ENCODE data around the gene CYP4V2.

The CYP4V2 gene

DNA sequence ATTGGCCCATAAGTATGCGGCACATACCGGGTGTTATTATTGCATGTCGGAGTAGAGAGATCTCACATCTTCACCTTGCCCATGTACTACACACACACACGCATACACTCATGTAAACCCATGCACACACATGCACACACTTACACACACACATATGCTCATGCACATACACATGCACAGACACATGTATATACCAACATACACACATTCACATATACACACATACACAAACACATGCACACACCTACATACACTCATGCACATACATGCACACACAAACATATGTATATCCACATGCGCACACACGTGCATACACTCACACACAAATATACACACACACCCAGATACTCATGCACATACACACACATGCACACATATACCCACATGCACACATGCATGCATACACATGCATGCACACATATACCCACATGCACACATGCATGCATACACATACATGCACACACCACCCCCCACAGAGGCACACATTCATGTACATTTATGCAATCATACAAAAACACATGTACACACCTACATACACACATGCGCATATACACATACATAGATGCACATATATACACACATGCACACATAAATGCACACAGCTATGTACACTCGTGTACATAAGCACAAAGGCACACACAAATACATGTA lies 11.2 kb downstream of the CYP4V2 start:
- H3K36me3 Mint-ChIP-seq (ENCODE audit: low read depth) = no peaks in the 10 kb centered on the region
- H3K4me1 Mint-ChIP-seq (ENCODE audit: low read depth) = peaks cover 10% of the 10 kb centered on the region
- no peak overlapping the region for H3K4me3 Mint-ChIP-seq
- H3K27me3 Mint-ChIP-seq = no peaks in the 10 kb centered on the region
- no peaks in the 10 kb centered on the region for H3K9me3 Mint-ChIP-seq
- H3K27ac Mint-ChIP-seq = no peak overlapping the region

DNA sequence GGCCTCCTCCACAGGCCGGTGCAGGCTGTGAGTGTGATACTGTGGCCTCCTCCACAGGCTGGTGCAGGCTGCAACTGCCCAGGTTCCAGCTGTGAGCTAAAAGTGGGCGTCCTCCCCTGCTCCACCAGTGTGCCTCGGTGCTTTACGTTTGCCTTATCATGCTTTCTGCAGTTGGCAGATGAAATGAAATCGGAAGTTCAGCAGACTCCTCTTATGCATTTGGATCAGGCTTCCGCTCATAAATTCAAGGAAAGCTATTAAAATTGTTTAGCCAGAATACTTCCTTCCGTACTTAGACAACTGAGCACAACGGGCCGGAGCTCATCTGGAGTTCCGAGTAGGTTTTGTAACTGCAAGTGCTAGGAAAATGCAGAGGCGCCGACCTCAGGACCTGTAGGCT lies 12.0 kb downstream of the CYP4V2 start:
- Mint-ChIP-seq H3K27ac (no peak overlapping the region), H3K36me3 (ENCODE audit: low read depth) (no peaks in the 10 kb centered on the region), H3K4me1 (ENCODE audit: low read depth) (peaks cover 10% of the 10 kb centered on the region), H3K4me3 (no peak overlapping the region), H3K9me3 (no peaks in the 10 kb centered on the region), H3K27me3 (no peaks in the 10 kb centered on the region)

DNA sequence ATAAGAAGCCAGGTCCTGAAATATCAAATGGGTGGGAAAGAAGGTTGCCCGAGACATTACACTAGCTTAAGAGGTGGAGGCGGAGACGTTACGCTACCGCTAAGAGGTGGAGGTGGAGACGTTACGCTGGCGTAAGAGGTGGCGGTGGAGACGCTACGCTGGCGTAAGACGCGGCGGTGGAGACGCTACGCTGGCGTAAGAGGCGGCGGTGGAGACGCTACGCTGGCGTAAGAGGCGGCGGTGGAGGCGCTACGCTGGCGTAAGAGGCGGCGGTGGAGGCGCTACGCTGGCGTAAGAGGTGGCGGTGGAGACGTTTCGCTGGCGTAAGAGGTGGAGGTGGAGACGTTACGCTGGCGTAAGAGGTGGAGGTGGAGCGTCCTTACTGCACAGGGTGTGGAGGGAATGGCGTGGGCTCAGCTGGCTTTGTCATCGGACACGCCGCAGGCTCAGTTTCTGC lies 12.8 kb downstream of the CYP4V2 start:
- H3K27ac Mint-ChIP-seq = no peak overlapping the region
- no peaks in the 10 kb centered on the region for H3K27me3 Mint-ChIP-seq
- no peaks in the 10 kb centered on the region for H3K9me3 Mint-ChIP-seq
- no peak overlapping the region for H3K4me3 Mint-ChIP-seq
- peaks cover 10% of the 10 kb centered on the region for H3K4me1 Mint-ChIP-seq (ENCODE audit: low read depth)
- H3K36me3 Mint-ChIP-seq (ENCODE audit: low read depth) = peaks cover 7% of the 10 kb centered on the region

DNA sequence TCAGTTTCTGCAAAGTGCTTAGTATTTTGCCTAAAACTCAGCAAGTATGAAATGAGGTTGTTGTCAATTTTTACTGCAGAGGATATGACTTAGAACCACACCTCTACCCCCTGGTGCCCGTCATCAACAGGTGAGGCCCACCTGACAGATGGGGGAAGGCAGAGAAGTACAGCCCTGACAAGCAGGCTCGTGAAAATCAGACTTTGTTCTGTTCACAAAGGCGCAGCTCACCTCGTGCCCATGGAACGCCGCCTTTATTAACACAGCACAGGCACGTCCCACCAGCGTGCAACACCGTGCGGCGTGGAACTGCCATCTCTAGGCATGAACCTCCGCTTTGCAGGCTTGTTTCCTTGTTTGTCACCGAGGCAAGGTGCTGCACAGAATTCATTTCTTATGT lies 13.3 kb downstream of the CYP4V2 start:
- H3K9me3 Mint-ChIP-seq = peaks cover 3% of the 10 kb centered on the region
- no peak overlapping the region for H3K4me3 Mint-ChIP-seq
- peaks cover 10% of the 10 kb centered on the region for H3K4me1 Mint-ChIP-seq (ENCODE audit: low read depth)
- no peak overlapping the region for H3K27ac Mint-ChIP-seq
- H3K36me3 Mint-ChIP-seq (ENCODE audit: low read depth) = peaks cover 13% of the 10 kb centered on the region
- H3K27me3 Mint-ChIP-seq = no peaks in the 10 kb centered on the region

DNA sequence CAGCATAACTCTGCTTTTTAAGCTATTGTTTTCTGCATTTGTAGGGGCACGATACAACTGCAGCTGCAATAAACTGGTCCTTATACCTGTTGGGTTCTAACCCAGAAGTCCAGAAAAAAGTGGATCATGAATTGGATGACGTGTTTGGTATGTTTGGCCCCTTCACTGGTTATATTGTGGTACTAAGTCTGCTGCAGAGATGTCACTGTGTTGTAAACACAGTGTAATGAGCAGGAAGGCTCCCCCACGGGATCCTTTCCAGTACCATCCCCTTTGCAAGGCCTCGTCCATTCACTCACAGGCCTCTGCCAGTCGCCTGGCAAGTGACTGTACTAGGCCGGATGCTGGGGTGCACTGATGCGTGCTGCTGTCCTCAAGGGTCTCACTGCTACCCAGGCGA lies 13.8 kb downstream of the CYP4V2 start:
- peaks cover 10% of the 10 kb centered on the region for H3K4me1 Mint-ChIP-seq (ENCODE audit: low read depth)
- peaks cover 16% of the 10 kb centered on the region for H3K36me3 Mint-ChIP-seq (ENCODE audit: low read depth)
- no peak overlapping the region for H3K4me3 Mint-ChIP-seq
- H3K27ac Mint-ChIP-seq = no peak overlapping the region
- H3K27me3 Mint-ChIP-seq = no peaks in the 10 kb centered on the region
- H3K9me3 Mint-ChIP-seq = peaks cover 4% of the 10 kb centered on the region

DNA sequence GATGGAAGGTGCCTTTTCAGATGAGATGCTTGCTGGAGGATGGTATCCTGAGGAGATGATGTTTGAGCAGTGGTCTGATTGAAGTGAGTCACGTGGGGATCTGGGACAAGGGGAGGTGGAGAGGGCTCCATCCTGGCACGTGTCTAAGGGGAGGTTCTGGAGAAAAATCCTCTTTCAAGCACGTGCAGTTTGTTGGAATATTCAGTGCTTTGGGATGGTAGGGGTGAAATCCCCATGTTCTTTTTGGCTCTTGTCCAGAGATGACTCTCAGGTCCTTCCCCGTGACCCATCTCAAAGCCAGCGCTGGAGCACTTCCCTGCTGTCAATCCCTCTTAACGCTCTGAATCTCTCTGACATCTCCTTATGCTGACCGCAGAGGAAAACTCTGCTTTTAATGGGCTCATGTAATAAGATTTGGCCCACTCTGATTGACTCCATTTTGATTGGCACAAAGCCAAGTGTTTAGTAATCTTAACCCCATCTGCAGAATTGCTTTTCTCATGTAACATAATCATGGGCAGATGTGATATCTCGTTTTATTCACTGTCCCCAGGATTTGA lies 25.2 kb downstream of the CYP4V2 start:
- Mint-ChIP-seq H3K36me3 (ENCODE audit: low read depth) (peaks cover 7% of the 10 kb centered on the region), H3K27me3 (no peaks in the 10 kb centered on the region), H3K4me1 (ENCODE audit: low read depth) (no peaks in the 10 kb centered on the region), H3K4me3 (no peak overlapping the region), H3K27ac (no peak overlapping the region), H3K9me3 (no peaks in the 10 kb centered on the region)

DNA sequence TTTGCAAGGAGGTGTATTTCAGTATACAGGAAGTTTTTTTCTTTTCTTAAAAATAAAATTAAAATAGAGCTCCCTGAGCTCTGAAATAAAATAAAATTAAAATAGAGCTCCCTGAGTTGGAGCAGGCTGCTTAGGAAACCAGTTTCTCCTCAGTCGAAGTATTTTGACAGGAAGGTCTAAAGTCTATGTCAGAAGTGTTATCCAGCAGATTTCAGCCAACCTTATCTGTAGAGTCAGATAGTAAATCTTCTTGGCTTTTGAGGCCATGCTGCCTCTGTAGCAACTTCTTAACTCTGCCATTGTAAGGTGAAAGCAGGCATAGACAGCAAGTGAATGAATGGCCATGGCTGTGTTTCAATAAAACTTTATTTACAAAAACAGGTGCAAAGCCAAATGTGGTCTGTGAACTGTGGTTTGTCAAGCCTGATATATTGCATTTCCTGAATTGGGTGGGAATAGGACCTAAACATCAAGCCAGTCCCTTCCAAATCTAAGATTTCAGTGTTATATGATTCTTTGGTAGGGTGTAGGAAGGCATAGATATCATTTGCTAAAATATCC lies 26.4 kb downstream of the CYP4V2 start:
- Mint-ChIP-seq H3K27ac (no peak overlapping the region), H3K27me3 (no peaks in the 10 kb centered on the region), H3K9me3 (no peaks in the 10 kb centered on the region), H3K4me3 (no peak overlapping the region), H3K36me3 (ENCODE audit: low read depth) (no peaks in the 10 kb centered on the region), H3K4me1 (ENCODE audit: low read depth) (no peaks in the 10 kb centered on the region)

DNA sequence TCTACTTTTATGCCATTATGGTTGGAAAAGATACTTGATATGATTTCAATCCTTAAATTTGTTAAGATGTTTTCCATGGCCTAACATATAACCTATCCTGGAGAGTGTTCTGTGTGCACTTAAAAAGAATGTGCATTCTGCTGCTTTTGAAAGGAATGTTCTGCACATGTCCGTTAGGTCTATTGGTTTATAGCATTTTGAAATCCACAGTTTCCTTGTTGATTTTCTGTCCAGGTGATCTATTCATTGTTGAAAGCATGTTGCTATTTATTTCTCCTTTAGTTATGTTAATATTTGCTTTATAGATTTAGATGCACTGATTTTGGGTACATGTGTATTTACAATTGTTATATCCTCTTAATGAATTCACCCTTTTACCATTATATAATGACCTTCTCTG lies 30.3 kb downstream of the CYP4V2 start:
- Mint-ChIP-seq H3K4me1 (ENCODE audit: low read depth) (no peaks in the 10 kb centered on the region), H3K4me3 (no peak overlapping the region), H3K27me3 (no peaks in the 10 kb centered on the region)

DNA sequence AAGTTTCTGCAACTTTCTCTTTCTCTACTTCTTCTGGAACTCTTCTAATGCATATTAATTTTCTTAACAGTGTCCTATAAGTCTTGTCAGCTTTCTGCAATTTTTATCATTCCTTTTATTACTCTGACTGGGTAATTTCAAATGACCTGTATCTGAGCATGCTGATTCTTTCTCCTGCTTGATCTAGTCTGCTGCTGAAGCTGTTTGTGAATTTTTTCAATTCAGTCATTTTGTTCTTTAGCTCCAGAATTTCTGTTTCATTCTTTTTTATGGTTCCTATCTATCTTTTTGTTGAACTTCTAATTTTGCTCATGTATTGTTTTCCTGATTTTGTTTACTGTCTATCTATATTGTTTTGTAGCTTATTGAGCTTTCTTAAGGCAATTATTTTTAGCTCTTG lies 34.5 kb downstream of the CYP4V2 start:
- H3K36me3 Mint-ChIP-seq (ENCODE audit: low read depth) = peaks cover 8% of the 10 kb centered on the region
- no peak overlapping the region for H3K4me3 Mint-ChIP-seq
- H3K27me3 Mint-ChIP-seq = no peaks in the 10 kb centered on the region
- no peaks in the 10 kb centered on the region for H3K4me1 Mint-ChIP-seq (ENCODE audit: low read depth)
- H3K9me3 Mint-ChIP-seq = peaks cover 3% of the 10 kb centered on the region
- H3K27ac Mint-ChIP-seq = no peak overlapping the region

More for the DNA sequence above, 30.3 kb downstream of the CYP4V2 start:
- Mint-ChIP-seq H3K27ac (no peak overlapping the region), H3K9me3 (peaks cover 3% of the 10 kb centered on the region), H3K36me3 (ENCODE audit: low read depth) (peaks cover 8% of the 10 kb centered on the region)

DNA sequence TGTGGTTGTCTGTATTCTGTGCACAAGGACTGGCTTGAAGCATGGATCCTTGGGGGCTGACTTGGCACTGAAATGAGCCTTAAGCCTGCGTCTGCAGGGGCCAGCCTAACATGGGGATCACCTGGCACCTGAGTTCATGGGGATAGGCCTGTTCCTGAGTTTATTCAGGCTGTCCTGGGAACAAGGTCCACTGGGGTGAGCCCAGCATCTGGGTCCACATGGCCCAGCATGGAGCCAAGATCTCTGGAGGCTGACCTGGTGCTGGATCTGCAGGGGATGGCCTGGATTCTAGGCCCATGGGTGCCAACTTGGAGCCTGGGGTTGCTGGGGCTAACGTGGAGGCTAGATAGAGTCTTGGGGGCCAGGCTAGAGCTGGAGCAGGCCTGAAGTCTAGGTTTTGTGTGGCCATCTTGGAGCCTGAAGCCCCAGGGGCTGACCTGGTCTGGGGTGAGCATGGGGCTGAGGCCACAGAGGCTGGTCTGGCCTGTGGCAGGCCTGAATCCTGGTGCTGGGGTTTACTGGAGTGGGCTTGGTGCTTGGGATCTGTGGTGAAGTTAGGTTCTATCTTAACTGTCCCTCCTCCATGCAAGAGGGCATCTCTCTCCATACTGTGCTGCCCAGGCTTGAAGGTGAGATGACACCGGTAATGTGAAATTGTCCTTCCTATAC lies 35.3 kb downstream of the CYP4V2 start:
- Mint-ChIP-seq H3K36me3 (ENCODE audit: low read depth) (peaks cover 8% of the 10 kb centered on the region), H3K9me3 (peaks cover 3% of the 10 kb centered on the region), H3K27ac (no peak overlapping the region), H3K4me1 (ENCODE audit: low read depth) (no peaks in the 10 kb centered on the region), H3K27me3 (no peaks in the 10 kb centered on the region), H3K4me3 (no peak overlapping the region)

DNA sequence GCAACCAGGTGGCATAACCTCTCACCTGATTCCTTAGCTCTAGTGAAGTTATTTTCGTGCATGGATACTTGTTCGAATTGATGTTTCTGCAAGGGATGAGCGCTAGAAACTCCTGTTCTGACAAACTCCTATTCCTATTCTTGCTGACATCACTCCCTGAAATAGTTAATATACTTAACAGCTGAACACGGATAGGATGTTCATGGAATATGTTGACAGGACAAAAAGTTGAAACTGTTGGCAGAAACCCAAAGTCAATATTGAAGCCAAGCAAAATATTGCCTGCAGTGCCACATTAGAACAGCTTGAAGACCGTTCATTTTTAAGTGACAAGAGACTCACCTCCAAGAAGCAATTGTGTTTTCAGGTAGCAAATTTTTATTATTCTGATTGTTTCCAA lies 35.9 kb downstream of the CYP4V2 start, which contains the start of gene KLKB1:
Gene KLKB1 (plus strand): TSS at position 287 of the 400 bp plus-strand sequence. CDS start 689 bp downstream, outside the sequence.
- Mint-ChIP-seq H3K36me3 (ENCODE audit: low read depth) (peaks cover 9% of the 10 kb centered on the region), H3K4me3 (no peak within 1 kb of the TSS), H3K27me3 (no peaks in the 10 kb centered on the region), H3K4me1 (ENCODE audit: low read depth) (no peaks in the 10 kb centered on the region), H3K9me3 (peaks cover 3% of the 10 kb centered on the region), H3K27ac (no peak within 1 kb of the TSS)

DNA sequence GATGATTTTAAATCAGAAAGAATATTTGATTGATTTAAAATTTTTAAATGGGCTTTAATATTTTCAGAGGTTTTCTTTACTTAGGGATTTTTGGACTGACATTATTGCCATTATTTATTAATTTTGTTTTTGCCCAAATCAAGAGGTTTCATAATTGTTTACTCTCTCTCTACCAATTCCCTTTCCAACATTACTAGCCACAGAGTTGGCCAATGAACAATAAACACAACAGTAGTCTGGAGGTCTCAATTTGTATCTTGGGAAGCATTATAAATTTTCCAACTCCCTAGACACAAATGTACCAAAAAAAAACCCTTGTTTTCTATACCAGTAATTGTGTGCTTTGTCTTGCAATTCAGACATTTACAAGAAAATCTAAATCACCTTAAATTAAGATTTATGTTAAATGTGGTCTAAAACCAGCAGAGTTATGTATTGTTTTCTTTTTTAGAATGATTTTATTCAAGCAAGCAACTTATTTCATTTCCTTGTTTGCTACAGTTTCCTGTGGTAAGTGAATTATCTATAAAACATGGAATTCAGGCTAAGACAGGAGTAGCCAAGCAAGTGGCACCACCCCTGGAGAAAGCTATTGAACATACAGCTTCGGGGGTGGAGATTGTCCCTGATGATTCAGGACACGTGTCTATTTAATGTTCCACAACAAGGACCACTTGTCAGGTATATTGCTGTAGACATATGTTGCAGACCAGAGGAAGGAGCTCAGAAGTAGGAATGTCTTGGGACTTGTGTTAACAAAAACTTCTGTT lies 36.6 kb downstream of the CYP4V2 start:
- Mint-ChIP-seq H3K4me3 (no peak overlapping the region), H3K36me3 (ENCODE audit: low read depth) (peaks cover 14% of the 10 kb centered on the region), H3K4me1 (ENCODE audit: low read depth) (no peaks in the 10 kb centered on the region), H3K27me3 (no peaks in the 10 kb centered on the region), H3K27ac (no peak overlapping the region), H3K9me3 (peaks cover 3% of the 10 kb centered on the region)

DNA sequence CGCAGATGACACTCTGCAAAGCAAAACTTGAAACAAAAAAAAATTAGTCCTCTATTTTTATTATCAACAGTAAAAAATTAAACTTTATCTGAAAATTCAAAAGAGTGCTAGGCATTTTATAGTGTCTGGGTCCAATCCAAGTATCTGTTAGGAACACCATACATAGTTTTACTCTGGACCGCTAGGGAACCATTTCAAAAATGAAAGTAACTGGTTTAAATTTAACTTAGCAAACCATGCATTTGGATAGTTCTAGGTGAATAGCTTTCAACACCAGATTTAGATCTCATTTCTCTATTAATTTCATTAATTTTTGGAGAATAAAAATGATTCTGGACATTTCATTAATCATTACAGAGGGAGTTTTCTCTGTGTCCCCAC lies 37.1 kb downstream of the CYP4V2 start:
- Mint-ChIP-seq H3K36me3 (ENCODE audit: low read depth) (peaks cover 14% of the 10 kb centered on the region), H3K4me1 (ENCODE audit: low read depth) (no peaks in the 10 kb centered on the region), H3K4me3 (no peak overlapping the region), H3K27ac (no peak overlapping the region), H3K9me3 (peaks cover 3% of the 10 kb centered on the region), H3K27me3 (no peaks in the 10 kb centered on the region)

DNA sequence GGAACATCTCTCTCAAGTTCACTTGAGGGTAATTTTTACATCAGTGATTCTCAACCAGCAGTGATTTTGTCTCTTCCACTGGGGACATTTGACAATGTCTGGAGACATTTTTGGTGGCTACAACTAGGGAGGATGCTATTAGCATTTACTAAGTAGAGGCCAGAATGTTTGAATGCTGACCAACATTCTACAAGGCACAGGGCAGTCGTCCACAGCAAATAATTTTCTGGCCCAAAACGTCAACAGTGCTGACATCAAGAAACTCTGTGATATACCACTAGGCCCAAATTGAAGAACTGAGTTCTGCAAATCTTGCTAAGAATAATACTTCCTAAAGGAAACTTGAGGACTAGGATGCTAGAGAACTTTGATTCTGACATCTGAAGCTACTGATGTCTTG lies 43.0 kb downstream of the CYP4V2 start:
- Mint-ChIP-seq H3K36me3 (ENCODE audit: low read depth) (peaks cover 8% of the 10 kb centered on the region), H3K9me3 (no peaks in the 10 kb centered on the region), H3K27me3 (no peaks in the 10 kb centered on the region), H3K4me1 (ENCODE audit: low read depth) (no peaks in the 10 kb centered on the region), H3K4me3 (no peak overlapping the region), H3K27ac (no peak overlapping the region)

DNA sequence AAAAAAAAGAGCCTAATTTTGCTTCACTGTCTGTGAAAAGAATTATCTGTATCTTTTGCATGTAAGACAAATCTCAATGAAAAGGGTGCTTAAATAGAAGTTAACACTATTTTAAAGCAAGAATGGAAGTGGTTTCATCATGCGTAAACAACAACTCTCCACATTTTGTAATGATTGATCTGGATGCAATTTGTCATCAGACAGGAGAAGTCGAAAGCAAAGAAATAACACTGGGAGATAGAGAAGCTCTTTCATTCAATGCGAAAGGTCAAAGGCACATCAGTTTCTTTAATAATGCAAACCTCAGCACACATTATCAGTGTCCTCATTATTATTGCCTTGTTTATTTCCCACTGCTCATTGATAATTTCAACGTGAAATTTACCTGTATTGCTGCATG lies 44.8 kb downstream of the CYP4V2 start:
- Mint-ChIP-seq H3K27me3 (no peaks in the 10 kb centered on the region), H3K36me3 (ENCODE audit: low read depth) (peaks cover 8% of the 10 kb centered on the region), H3K27ac (no peak overlapping the region), H3K9me3 (no peaks in the 10 kb centered on the region), H3K4me1 (ENCODE audit: low read depth) (no peaks in the 10 kb centered on the region), H3K4me3 (no peak overlapping the region)
